Tibial nerve (tissue), 4 donors: ENCODE data around the gene C1orf115. TPM values are rescaled to one million over a fixed set of nuclear protein-coding genes. Genes with fewer than 3 reads are reported as not detected.
A peak's percentile ranks its signal among the peaks of the same experiment; 100 is the strongest.
"Not testable (repeated sequence)": the region's sequence is repeated elsewhere in the genome, so short reads cannot be mapped to it uniquely, and the experiment has no call there.

ENCODE experiments used
- DNase-seq, 2 donors: peaks; one replicate each; pipeline ENCODE4 v3.0.0-alpha.2; 2019; ENCODE audit warnings: low spot score in 2 of 2
- H3K27ac ChIP-seq, 4 donors: fragments of 200-600 bp; sonication (generic) in 3 of 4; one replicate each; pipeline ENCODE4 v1.5.1; 2017 to 2019; ENCODE audit warnings: mild to moderate bottlenecking in 1 of 4
- H3K27me3 ChIP-seq, 2 donors: fragments of 200-600 bp; sonication (generic) in 1 of 2; one replicate each; pipeline versions ENCODE4 v1.5.1 to v1.6.0; 2017 to 2019
- H3K36me3 ChIP-seq, 3 donors: fragments of 200-600 bp; sonication (generic); one replicate each; pipeline ENCODE4 v1.5.1; 2018 to 2019
- H3K4me1 ChIP-seq, 4 donors: fragments of 200-600 bp; sonication (generic) in 3 of 4; one replicate each; pipeline ENCODE4 v1.5.1; 2017 to 2019
- H3K4me3 ChIP-seq, 4 donors: fragments of 200-600 bp; sonication (generic) in 3 of 4; one replicate each; pipeline ENCODE4 v1.5.1; 2017 to 2019; ENCODE audit warnings: mild to moderate bottlenecking in 1 of 4, moderate library complexity in 1 of 4
- H3K9me3 ChIP-seq, 4 donors: fragments of 200-600 bp; sonication (generic) in 3 of 4; one replicate each; pipeline ENCODE4 v1.5.1; 2017 to 2019
- EP300 ChIP-seq, 2 donors: sonication (generic); formaldehyde crosslinking; IDR thresholded peaks; one replicate each; pipeline ENCODE4 v1.6.1; 2017; ENCODE audit warnings: antibody characterized with exemption in 2 of 2, mild to moderate bottlenecking in 1 of 2
- POLR2A ChIP-seq, 2 donors: fragments of 450-650 bp; IDR thresholded peaks; one replicate each; pipeline ENCODE4 v1.6.1; 2017; ENCODE audit warnings: antibody characterized with exemption in 2 of 2, mild to moderate bottlenecking in 2 of 2, moderate library complexity in 2 of 2
- WGBS, 2 donors: methylation state at CpG; one replicate each; pipeline ENCODE4 v1.1.5; 2018; 5-methylcytosine and 5-hydroxymethylcytosine counted together
- total RNA-seq, 4 donors: library from RNA; depleted of rRNA; stranded (reverse); fragments of >200 nt; gene quantifications; one replicate each; pipeline ENCODE4 v1.1.0, GENCODE V29; 2016
- TF ChIP-seq, protein P1 (sequence below), 5 experiments: fragments of 200-600 bp in 3 of 5; fragments of 450-650 bp in 2 of 5; sonication (generic) in 3 of 5; IDR thresholded peaks; one replicate each; pipeline ENCODE4 v1.5.1; 2016 to 2019; ENCODE audit warnings: antibody characterized with exemption in 5 of 5, mild to moderate bottlenecking in 3 of 5, moderate library complexity in 2 of 5

C1orf115 gene
- total RNA-seq, 4 donors from 2014 or later, result 21.2 to 34.3 (median 28.8) TPM

DNA sequence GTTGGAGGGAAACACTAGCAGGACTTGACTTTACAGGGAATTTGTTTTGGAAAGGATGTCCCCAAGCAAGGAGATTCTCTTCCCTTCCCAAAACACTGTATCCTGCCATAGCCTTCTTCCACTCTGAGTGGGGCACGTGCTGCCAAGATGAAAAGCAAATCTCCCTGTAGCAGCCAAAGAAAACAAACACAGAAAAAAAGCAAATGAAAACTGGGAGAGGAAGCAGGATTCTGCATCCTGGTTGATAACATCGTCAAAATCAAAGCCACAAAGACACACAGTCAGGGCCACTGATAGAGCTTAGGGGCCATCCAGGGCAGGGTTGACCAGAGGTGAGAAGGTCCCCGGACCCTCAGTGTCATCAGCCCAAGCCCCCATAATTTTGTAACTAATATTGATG lies 42.0 kb downstream of the C1orf115 start:
- peak in 1 of 2 donors; percentile 6 for TF ChIP-seq EP300 (IDR thresholded peaks at IDR 0.05)
- TF ChIP-seq, protein P1, sequence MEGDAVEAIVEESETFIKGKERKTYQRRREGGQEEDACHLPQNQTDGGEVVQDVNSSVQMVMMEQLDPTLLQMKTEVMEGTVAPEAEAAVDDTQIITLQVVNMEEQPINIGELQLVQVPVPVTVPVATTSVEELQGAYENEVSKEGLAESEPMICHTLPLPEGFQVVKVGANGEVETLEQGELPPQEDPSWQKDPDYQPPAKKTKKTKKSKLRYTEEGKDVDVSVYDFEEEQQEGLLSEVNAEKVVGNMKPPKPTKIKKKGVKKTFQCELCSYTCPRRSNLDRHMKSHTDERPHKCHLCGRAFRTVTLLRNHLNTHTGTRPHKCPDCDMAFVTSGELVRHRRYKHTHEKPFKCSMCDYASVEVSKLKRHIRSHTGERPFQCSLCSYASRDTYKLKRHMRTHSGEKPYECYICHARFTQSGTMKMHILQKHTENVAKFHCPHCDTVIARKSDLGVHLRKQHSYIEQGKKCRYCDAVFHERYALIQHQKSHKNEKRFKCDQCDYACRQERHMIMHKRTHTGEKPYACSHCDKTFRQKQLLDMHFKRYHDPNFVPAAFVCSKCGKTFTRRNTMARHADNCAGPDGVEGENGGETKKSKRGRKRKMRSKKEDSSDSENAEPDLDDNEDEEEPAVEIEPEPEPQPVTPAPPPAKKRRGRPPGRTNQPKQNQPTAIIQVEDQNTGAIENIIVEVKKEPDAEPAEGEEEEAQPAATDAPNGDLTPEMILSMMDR (IDR thresholded peaks at IDR 0.05), result no peak
- 46 to 47% methylated on average over 3 of the region's 3 CpGs for WGBS, 2 donors
- no peaks in the 10 kb centered on the region for H3K9me3 ChIP-seq
- DNase-seq, result no peak
- H3K27me3 ChIP-seq, result no peaks in the 10 kb centered on the region
- no peak overlapping the region for H3K4me3 ChIP-seq
- no peaks in the 10 kb centered on the region for H3K36me3 ChIP-seq
- H3K27ac ChIP-seq, result peak overlapping the region in 2 of 4 donors; percentile 72 to 81
- peaks cover 0 to 19% (median 2%) of the 10 kb centered on the region in 4 donors for H3K4me1 ChIP-seq

DNA sequence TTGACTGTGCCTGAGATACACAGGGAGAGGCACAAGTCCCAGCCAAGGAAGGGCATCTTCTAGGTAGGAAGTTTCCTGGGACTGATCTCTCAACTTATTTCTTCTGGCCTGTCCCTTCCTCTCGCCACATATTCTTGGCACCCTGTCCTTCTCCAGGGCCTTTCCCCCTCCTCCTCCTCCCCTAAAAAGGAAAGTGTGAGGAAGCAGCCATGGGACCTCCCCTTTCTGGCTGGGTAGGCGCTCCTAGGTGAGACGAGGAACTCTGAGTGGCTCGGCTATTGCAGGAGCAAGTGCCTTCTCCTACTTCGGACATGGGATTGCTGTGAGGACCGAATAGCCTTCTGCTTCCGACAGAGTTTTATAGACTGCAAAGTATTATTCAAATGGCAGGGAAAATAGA lies 42.5 kb downstream of the C1orf115 start:
- no peaks in the 10 kb centered on the region for H3K36me3 ChIP-seq
- DNase-seq, result no peak
- no peaks in the 10 kb centered on the region for H3K9me3 ChIP-seq
- H3K4me1 ChIP-seq, result peaks cover 0 to 19% (median 2%) of the 10 kb centered on the region in 4 donors
- H3K4me3 ChIP-seq, result peak overlapping the region in 2 of 4 donors; percentile 7 to 38
- 55 to 76% methylated on average over 7 of the region's 7 CpGs for WGBS, 2 donors
- peak overlapping the region; percentile 2 to 81 (median 48) for H3K27ac ChIP-seq
- TF ChIP-seq EP300 (IDR thresholded peaks at IDR 0.05) (no peak), POLR2A (IDR thresholded peaks at IDR 0.05) (no peak)
- TF ChIP-seq, protein P1 (IDR thresholded peaks at IDR 0.05), result no peak
- H3K27me3 ChIP-seq, result no peaks in the 10 kb centered on the region

DNA sequence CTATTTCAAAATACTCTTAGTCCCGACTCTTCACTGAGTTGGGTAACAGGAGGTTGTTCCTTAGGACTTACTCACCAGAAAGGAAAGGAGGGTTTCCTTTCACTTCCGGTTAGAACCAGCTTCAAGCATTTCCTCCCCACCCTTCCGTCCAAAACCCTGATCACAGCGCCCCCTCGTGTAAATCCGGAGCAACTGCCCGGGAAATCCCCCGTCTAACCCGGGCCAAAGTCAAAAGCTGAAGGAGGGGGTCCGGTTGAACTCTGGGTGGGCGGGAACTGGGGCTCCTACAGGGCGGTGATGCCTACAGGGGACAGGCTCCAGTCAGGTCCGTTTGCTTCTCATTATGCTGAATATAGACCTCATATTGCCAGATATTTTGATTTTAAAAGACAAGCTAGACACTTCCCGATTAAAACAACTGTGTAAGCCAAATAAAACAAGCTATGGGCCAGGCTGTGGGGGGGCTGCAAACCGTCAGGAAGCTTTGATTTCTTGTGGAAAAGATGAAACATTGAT lies 43.0 kb downstream of the C1orf115 start:
- Histone ChIP-seq H3K27ac (peak overlapping the region in 3 of 4 donors; percentile 24 to 81 (median 72)), H3K9me3 (no peaks in the 10 kb centered on the region), H3K4me3 (peak overlapping the region in 3 of 4 donors; percentile 7 to 38 (median 19)), H3K4me1 (peaks cover 0 to 19% (median 2%) of the 10 kb centered on the region in 4 donors), H3K36me3 (no peaks in the 10 kb centered on the region), H3K27me3 (no peaks in the 10 kb centered on the region)
- peak; percentile 19 to 79 for DNase-seq
- TF ChIP-seq, protein P1 (IDR thresholded peaks at IDR 0.05), result peak; percentile 81 to 89 (median 88)
- TF ChIP-seq POLR2A (IDR thresholded peaks at IDR 0.05), result no peak
- TF ChIP-seq EP300 (IDR thresholded peaks at IDR 0.05), result peak in 1 of 2 donors; percentile 64
- WGBS, 2 donors, result 1% methylated on average over 15 of the region's 15 CpGs

DNA sequence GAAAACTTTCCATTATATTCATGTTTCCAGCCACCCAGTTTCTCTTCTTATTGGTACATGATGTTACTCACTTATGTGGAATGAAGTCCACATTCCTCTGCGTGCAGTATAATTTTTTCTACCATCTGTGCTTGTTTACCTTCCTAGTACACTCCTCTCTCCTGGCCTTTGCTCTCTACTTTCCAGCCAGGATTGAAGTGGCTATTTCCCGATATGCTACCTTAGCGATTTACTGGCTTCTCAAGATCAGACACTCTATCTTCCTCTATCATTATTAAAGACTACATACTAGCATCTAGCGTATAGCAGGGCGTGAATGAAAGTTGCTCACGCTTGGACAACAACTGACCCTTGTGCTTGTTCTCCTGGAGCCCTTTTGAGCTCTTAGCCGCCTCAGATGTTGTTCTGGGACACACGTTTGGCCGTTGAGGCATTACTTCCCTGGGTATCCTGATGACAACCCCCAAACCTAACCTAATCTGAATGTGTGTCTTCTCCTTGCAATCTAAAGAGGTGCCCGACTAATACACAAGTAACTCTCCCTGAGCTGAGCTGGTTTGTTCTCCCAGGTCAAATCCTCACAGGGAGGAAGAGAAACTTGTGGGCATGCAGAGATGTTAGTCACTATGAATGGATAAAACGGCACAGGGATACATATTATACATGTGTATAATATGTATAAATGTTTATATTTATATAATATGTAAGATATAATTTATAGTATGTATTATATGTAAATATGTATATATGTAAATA lies 44.6 kb downstream of the C1orf115 start:
- Histone ChIP-seq H3K27me3 (no peaks in the 10 kb centered on the region), H3K27ac (no peak overlapping the region), H3K4me1 (peaks cover 0 to 19% (median 2%) of the 10 kb centered on the region in 4 donors), H3K4me3 (no peak overlapping the region), H3K9me3 (no peaks in the 10 kb centered on the region), H3K36me3 (no peaks in the 10 kb centered on the region)
- WGBS, 2 donors, result 80% methylated on average over 11 of the region's 11 CpGs
- DNase-seq, result no peak
- no peak for TF ChIP-seq EP300 (IDR thresholded peaks at IDR 0.05)
- TF ChIP-seq, protein P1 (IDR thresholded peaks at IDR 0.05), result no peak

DNA sequence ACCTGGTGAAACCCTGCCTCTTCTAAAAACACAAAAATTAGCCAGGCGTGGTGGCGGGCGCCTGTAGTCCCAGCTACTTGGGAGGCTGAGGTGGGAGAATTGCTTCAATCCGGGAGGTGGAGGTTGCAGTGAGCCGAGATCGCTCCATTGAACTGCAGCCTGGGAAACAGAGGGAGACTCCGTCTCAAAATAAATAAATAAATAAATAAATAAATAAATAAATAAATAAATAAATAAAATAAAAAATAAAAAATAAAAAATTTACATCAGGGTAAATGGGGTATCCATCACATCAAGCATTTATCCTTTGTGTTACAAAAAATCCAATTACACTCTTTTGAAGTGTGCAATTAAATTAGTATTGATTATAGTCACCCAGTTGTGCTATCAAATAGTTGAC lies 46.1 kb downstream of the C1orf115 start:
- not testable (repeated sequence) for DNase-seq, H3K9me3 ChIP-seq, H3K36me3 ChIP-seq, H3K4me3 ChIP-seq, H3K27ac ChIP-seq, H3K27me3 ChIP-seq
- peaks cover 0 to 19% (median 2%) of the 10 kb centered on the region in 4 donors for H3K4me1 ChIP-seq
- 97 to 98% methylated on average over 7 of the region's 7 CpGs for WGBS, 2 donors
